Nephron progenitor cell (in vitro differentiated cells): Measurements from ENCODE around the gene TAF5.
A peak's percentile ranks its signal among the peaks of the same experiment; 100 is the strongest.

Source experiments
- DNase-seq: peaks from one replicate; pipeline ENCODE4 v3.0.0; 2021
- H3K27ac Mint-ChIP-seq: 2 replicates; pipeline ENCODE4 v1.8.0; 2021; ENCODE audit warnings: mild to moderate bottlenecking, moderate library complexity, mixed read lengths
- H3K27me3 Mint-ChIP-seq: 2 replicates; pipeline ENCODE4 v1.8.0; 2021; ENCODE audit warnings: mild to moderate bottlenecking, low read depth, mixed read lengths; ENCODE audit not compliant: poor library complexity
- H3K36me3 Mint-ChIP-seq: 2 replicates; pipeline ENCODE4 v1.8.0; 2021; ENCODE audit warnings: low read depth, mixed read lengths
- H3K4me1 Mint-ChIP-seq: 2 replicates; pipeline ENCODE4 v1.8.0; 2021; ENCODE audit warnings: mixed read lengths
- H3K4me3 Mint-ChIP-seq: 2 replicates; pipeline ENCODE4 v1.8.0; 2021; ENCODE audit warnings: mild to moderate bottlenecking, moderate library complexity, mixed read lengths
- H3K9me3 Mint-ChIP-seq: 2 replicates; pipeline ENCODE4 v1.8.0; 2021; ENCODE audit warnings: mild to moderate bottlenecking, moderate library complexity, mixed read lengths
- TF ChIP-seq, protein P1 (sequence below): fragments of 200-600 bp; sonication (generic); IDR thresholded peaks from 2 replicates; pipeline ENCODE4 v1.5.0; 2021; ENCODE audit warnings: antibody characterized with exemption

Gene TAF5

DNA sequence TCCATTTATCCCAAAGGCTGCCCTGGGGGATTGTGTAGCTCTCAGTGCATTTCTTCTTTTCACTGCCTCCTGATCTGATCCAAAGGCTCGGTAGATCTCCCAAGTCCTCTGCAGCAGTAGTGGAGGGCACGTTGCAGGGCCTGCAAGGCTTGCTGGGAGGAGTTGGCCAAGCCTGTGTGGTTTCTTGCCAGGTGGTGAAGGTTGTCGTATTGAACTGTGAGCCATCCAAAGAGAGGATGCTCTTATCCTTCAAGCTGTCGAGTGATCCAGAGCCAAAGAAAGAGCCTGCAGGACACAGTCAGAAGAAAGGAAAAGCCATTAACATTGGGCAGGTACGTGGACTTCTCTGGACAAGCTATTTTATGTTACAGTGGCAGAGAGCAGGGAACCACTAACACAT, 49.8 kb downstream of the TAF5 start:
- Mint-ChIP-seq H3K27me3 (no peaks in the 10 kb centered on the region), H3K4me3 (no peak overlapping the region), H3K27ac (no peak overlapping the region), H3K4me1 (no peaks in the 10 kb centered on the region), H3K9me3 (no peaks in the 10 kb centered on the region), H3K36me3 (peaks cover 84% of the 10 kb centered on the region)
- TF ChIP-seq, protein P1, sequence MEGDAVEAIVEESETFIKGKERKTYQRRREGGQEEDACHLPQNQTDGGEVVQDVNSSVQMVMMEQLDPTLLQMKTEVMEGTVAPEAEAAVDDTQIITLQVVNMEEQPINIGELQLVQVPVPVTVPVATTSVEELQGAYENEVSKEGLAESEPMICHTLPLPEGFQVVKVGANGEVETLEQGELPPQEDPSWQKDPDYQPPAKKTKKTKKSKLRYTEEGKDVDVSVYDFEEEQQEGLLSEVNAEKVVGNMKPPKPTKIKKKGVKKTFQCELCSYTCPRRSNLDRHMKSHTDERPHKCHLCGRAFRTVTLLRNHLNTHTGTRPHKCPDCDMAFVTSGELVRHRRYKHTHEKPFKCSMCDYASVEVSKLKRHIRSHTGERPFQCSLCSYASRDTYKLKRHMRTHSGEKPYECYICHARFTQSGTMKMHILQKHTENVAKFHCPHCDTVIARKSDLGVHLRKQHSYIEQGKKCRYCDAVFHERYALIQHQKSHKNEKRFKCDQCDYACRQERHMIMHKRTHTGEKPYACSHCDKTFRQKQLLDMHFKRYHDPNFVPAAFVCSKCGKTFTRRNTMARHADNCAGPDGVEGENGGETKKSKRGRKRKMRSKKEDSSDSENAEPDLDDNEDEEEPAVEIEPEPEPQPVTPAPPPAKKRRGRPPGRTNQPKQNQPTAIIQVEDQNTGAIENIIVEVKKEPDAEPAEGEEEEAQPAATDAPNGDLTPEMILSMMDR, result no peak
- DNase-seq, result no peak

DNA sequence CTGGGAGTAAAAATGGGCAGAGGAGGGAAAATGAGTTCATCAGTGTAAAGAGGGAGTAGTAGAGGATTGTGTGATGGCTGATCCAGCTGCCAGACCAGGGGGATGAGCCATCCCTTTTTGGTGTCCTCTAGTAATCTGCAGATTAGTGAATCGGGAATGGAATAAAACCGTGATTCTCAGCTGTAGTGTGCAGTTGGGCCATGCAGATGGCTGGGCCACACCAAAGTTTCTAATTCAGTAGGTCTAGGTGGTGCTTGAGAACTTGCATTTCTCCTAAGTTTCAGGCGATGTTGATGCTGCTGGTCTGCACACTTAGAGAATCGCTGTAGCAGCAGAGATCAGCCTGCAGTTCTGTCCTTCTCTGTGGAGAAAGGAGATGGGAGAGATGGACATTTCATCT, 51.3 kb downstream of the TAF5 start:
- peaks cover 87% of the 10 kb centered on the region for H3K36me3 Mint-ChIP-seq
- no peaks in the 10 kb centered on the region for H3K27me3 Mint-ChIP-seq
- TF ChIP-seq, protein P1, result no peak
- H3K27ac Mint-ChIP-seq, result no peak overlapping the region
- DNase-seq, result no peak
- no peak overlapping the region for H3K4me3 Mint-ChIP-seq
- no peaks in the 10 kb centered on the region for H3K4me1 Mint-ChIP-seq
- no peaks in the 10 kb centered on the region for H3K9me3 Mint-ChIP-seq

DNA sequence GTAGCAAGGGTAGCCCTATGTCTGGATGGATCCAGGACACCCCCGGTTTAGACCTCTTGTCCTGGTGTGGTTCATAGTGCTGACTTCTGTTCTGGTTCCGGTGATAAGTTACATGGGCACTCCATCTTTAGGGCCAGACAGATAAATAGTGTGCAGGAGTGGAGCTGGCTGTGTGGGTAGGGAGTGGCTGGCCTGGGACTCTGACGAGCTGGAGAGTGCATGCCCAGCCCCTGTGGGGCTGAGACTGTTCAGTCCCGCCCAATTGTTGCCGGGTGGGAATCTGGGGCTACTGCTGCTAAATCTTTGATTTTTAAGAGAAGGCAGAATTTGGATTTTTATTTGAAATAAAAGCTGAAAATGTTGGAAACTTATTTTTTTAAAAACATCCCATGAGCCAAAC, 56.0 kb downstream of the TAF5 start:
- Mint-ChIP-seq H3K36me3 (peaks cover 81% of the 10 kb centered on the region), H3K27me3 (peaks cover 3% of the 10 kb centered on the region), H3K4me3 (no peak overlapping the region), H3K27ac (peak overlapping the region; percentile 24), H3K4me1 (no peaks in the 10 kb centered on the region), H3K9me3 (no peaks in the 10 kb centered on the region)
- TF ChIP-seq, protein P1, result no peak
- no peak for DNase-seq

DNA sequence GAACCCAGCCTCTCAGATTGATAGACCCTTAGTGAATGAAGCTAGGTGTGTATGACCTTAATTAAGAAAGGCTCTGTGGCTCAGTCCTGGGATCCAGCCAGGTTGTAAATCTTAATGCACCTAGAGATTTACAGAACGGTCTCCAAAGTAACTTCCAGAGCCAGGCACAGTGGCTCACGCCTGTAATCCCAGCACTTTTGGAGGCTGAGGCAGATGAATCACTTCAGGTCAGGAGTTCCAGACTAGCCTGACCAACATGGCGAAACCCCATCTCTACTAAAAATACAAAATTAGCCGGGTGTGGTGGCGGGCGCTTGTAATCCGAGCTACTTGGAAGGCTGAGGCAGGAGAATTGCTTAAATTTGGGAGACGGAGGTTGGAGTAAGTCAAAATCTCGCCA, 60.1 kb downstream of the TAF5 start:
- TF ChIP-seq, protein P1, result no peak
- no peaks in the 10 kb centered on the region for H3K9me3 Mint-ChIP-seq
- H3K36me3 Mint-ChIP-seq, result peaks cover 74% of the 10 kb centered on the region
- no peak for DNase-seq
- no peaks in the 10 kb centered on the region for H3K4me1 Mint-ChIP-seq
- H3K27me3 Mint-ChIP-seq, result peaks cover 3% of the 10 kb centered on the region
- H3K27ac Mint-ChIP-seq, result peak overlapping the region; percentile 82
- no peak overlapping the region for H3K4me3 Mint-ChIP-seq

DNA sequence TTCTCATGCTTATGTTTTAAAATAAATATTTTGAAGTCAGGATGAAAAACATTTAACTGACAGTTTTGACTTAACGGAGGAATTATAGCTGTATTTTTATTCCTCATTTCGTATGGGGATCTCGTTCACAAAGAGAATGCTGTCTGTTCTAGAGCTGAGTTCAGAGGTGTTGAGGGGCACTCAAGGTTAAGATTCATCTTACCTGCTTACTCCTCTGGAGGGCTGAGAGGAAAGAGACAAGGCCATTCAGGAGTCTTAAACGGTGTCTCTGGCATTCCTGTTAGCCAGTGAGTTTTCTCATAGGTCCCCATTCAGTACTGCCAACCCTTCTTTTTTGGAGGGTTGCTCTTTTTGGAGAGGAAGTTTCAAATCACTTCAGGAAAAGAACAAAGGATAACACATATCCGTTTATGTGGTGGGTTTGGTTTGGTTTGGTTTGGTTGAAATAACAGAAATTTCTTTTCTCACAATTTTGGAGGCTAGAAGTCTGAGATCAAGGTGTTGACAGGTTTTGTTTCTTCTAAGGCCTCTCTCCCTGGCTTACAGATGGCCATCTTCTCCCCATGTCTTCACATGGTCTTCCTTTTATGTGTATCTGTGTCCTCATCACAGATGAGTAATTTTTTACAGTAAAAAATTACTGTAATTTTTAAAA, 61.3 kb downstream of the TAF5 start:
- Mint-ChIP-seq H3K4me3 (no peak overlapping the region), H3K36me3 (peaks cover 69% of the 10 kb centered on the region), H3K27ac (peak overlapping the region; percentile 46), H3K4me1 (no peaks in the 10 kb centered on the region), H3K9me3 (no peaks in the 10 kb centered on the region), H3K27me3 (peaks cover 3% of the 10 kb centered on the region)
- TF ChIP-seq, protein P1, result no peak
- no peak for DNase-seq

DNA sequence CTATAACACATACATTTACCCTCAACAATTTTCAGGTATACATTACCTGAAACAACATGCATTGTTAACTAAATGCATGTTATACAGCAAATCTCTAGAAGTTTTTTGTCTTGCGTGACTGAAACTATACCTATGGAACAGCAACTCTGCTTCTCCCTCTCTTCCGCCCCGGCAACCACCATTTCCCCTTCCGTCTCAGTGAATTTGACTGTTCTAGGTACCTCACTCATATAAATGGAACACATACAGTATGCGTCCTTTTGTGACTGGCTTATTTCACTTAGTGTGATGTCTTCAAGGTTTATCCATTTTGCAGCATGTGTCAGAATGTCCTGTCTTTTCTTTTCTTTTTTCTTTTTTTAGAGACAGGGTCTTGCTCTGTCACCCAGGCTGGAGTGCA, 61.9 kb downstream of the TAF5 start:
- H3K27ac Mint-ChIP-seq, result no peak overlapping the region
- no peak overlapping the region for H3K4me3 Mint-ChIP-seq
- peaks cover 66% of the 10 kb centered on the region for H3K36me3 Mint-ChIP-seq

More for the DNA sequence above, 61.9 kb downstream of the TAF5 start:
- Mint-ChIP-seq H3K9me3 (no peaks in the 10 kb centered on the region), H3K4me1 (no peaks in the 10 kb centered on the region), H3K27me3 (peaks cover 3% of the 10 kb centered on the region)
- TF ChIP-seq, protein P1, result no peak
- no peak for DNase-seq
